Putamen (tissue), 1 donor: ENCODE data around the gene CNTNAP4.

Experiments
- DNase-seq: peaks from one replicate; pipeline ENCODE4 v3.0.0-alpha.2; 2016; ENCODE audit warnings: low spot score

Gene CNTNAP4

GRCh38 chr16:76490036-76490639 is 212.9 kb downstream of the CNTNAP4 start:
- no peak for DNase-seq

- no peak for DNase-seq
Observed at GRCh38 chr16:76500006-76500405, 222.8 kb downstream of the CNTNAP4 start.

GRCh38 chr16:76502063-76502462 is 224.9 kb downstream of the CNTNAP4 start:
- DNase-seq, result no peak

GRCh38 chr16:76502555-76502954 is 225.4 kb downstream of the CNTNAP4 start:
- DNase-seq, result no peak

- DNase-seq, result no peak
Observed at GRCh38 chr16:76503091-76503490, 225.9 kb downstream of the CNTNAP4 start.

- no peak for DNase-seq
Observed at GRCh38 chr16:76511203-76511602, 234.0 kb downstream of the CNTNAP4 start.

- no peak for DNase-seq
Observed at GRCh38 chr16:76518781-76519180, 241.6 kb downstream of the CNTNAP4 start.

- no peak for DNase-seq
Observed at GRCh38 chr16:76524356-76524755, 247.2 kb downstream of the CNTNAP4 start.

GRCh38 chr16:76524769-76525168 is 247.6 kb downstream of the CNTNAP4 start:
- DNase-seq, result no peak

- DNase-seq, result no peak
Observed at GRCh38 chr16:76527244-76527643, 250.0 kb downstream of the CNTNAP4 start.

- no peak for DNase-seq
Observed at GRCh38 chr16:76529120-76529519, 251.9 kb downstream of the CNTNAP4 start.

- DNase-seq, result no peak
Observed at GRCh38 chr16:76531236-76531635, 254.0 kb downstream of the CNTNAP4 start.

- no peak for DNase-seq
Observed at GRCh38 chr16:76532188-76532973, 255.2 kb downstream of the CNTNAP4 start.

- DNase-seq, result no peak
Observed at GRCh38 chr16:76539609-76540008, 262.4 kb downstream of the CNTNAP4 start.

GRCh38 chr16:76541070-76541469 is 263.9 kb downstream of the CNTNAP4 start:
- no peak for DNase-seq

GRCh38 chr16:76565542-76565941 is 288.3 kb downstream of the CNTNAP4 start:
- DNase-seq, result no peak

- DNase-seq, result no peak
Observed at GRCh38 chr16:76571755-76572154, 294.6 kb downstream of the CNTNAP4 start.

GRCh38 chr16:76573281-76573680 is 296.1 kb downstream of the CNTNAP4 start:
- DNase-seq, result no peak

- no peak for DNase-seq
Observed at GRCh38 chr16:76574651-76575050, 297.4 kb downstream of the CNTNAP4 start.

- DNase-seq, result no peak
Observed at GRCh38 chr16:76576526-76576925, 299.3 kb downstream of the CNTNAP4 start.

GRCh38 chr16:76577003-76577402 is 299.8 kb downstream of the CNTNAP4 start:
- DNase-seq, result no peak

GRCh38 chr16:76579277-76579922 is 302.2 kb downstream of the CNTNAP4 start:
- DNase-seq, result no peak

- DNase-seq, result peak; percentile 14
Observed at GRCh38 chr16:76583466-76583865, 306.3 kb downstream of the CNTNAP4 start.
